ENCODE measurements around the gene KY. TPM values are rescaled to one million over a fixed set of nuclear protein-coding genes. Genes with fewer than 3 reads are reported as not detected.
"Not testable (repeated sequence)": the region's sequence is repeated elsewhere in the genome, so short reads cannot be mapped to it uniquely, and the experiment has no call there.

The KY gene
- total and polyA plus RNA-seq, 4 donors: 0.06 to 0.21 (median 0.15) TPM; not detected in 1

DNA sequence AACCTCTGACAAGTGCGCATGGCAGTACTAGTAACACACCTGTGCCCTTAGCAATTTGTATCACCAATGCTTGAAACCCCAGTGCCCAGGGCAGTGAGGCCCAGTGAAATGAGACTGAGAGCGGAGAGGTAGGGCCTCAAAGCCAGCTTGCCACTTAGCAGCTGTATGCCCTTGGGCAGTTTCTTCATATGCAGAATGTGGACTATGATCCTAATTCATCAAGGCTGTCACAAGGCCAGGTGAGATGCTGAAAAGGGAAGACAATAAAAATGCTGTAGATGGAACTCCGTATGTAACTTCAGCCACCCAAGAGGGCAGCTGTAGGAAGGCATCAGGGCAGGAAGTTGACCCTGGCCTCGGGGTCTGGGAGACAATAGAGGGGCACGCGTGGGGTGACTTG is 74.4 kb downstream of the KY start:
- no peak for ATAC-seq (ENCODE audit: insufficient read depth, low FRiP score)
- Histone ChIP-seq H3K4me1 (ENCODE audit: control insufficient read depth in 5 of 5, insufficient read depth in 5 of 5, low read length in 5 of 5) (peaks cover 0 to 5% (median 0%) of the 10 kb centered on the region in 5 donors), H3K9me3 (ENCODE audit: control insufficient read depth in 4 of 4, insufficient read depth in 3 of 4, low read length in 3 of 4) (peaks cover 0 to 4% (median 1%) of the 10 kb centered on the region in 4 donors), H3K36me3 (ENCODE audit: control insufficient read depth in 4 of 4, insufficient read depth in 4 of 4, low read length in 4 of 4) (peaks cover 0 to 2% (median 0%) of the 10 kb centered on the region in 4 donors), H3K9ac (ENCODE audit: insufficient read depth in 1 of 2, low read length in 2 of 2) (no peak overlapping the region), H3K27me3 (ENCODE audit: control insufficient read depth in 3 of 3, insufficient read depth in 3 of 3, low read length in 2 of 3) (no peaks in the 10 kb centered on the region), H3K4me3 (no peak overlapping the region), H3K27ac (ENCODE audit: low read depth in 1 of 2, low read length in 1 of 2) (no peak overlapping the region)
- no peak for DNase-seq
- WGBS, 2 donors: 80 to 90% methylated on average over 6 of the region's 6 CpGs
- TF ChIP-seq, protein P1, sequence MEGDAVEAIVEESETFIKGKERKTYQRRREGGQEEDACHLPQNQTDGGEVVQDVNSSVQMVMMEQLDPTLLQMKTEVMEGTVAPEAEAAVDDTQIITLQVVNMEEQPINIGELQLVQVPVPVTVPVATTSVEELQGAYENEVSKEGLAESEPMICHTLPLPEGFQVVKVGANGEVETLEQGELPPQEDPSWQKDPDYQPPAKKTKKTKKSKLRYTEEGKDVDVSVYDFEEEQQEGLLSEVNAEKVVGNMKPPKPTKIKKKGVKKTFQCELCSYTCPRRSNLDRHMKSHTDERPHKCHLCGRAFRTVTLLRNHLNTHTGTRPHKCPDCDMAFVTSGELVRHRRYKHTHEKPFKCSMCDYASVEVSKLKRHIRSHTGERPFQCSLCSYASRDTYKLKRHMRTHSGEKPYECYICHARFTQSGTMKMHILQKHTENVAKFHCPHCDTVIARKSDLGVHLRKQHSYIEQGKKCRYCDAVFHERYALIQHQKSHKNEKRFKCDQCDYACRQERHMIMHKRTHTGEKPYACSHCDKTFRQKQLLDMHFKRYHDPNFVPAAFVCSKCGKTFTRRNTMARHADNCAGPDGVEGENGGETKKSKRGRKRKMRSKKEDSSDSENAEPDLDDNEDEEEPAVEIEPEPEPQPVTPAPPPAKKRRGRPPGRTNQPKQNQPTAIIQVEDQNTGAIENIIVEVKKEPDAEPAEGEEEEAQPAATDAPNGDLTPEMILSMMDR (IDR thresholded peaks at IDR 0.05; ENCODE audit: control extremely low read depth, extremely low read depth): no peak

DNA sequence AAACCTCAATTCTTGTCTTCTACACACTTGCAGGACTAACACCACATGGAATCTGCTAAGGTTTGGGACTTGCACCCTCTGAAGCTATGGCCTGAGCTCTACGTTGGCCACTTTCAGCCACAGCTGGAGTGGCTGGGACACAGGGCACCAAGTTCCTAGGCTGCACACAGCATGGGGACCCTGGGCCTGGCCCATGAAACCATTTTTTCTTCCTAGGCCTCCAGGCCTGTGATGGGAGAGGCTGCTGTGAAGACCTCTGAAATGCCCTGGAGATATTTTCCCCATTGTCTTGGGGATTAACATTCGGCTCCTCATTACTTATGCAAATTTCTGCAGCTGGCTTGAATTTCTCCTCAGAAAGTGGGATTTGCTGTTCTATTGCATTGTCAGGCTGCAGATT is 80.9 kb downstream of the KY start:
- H3K36me3 ChIP-seq (ENCODE audit: control insufficient read depth in 4 of 4, insufficient read depth in 4 of 4, low read length in 4 of 4); DNase-seq; ATAC-seq (ENCODE audit: insufficient read depth, low FRiP score); H3K4me3 ChIP-seq; H3K9ac ChIP-seq (ENCODE audit: insufficient read depth in 1 of 2, low read length in 2 of 2); H3K27ac ChIP-seq (ENCODE audit: low read depth in 1 of 2, low read length in 1 of 2); H3K27me3 ChIP-seq (ENCODE audit: control insufficient read depth in 3 of 3, insufficient read depth in 3 of 3, low read length in 2 of 3): not testable (repeated sequence)
- Histone ChIP-seq H3K9me3 (ENCODE audit: control insufficient read depth in 4 of 4, insufficient read depth in 3 of 4, low read length in 3 of 4) (peaks cover 0 to 15% (median 5%) of the 10 kb centered on the region in 4 donors), H3K4me1 (ENCODE audit: control insufficient read depth in 5 of 5, insufficient read depth in 5 of 5, low read length in 5 of 5) (peaks cover 0 to 13% (median 0%) of the 10 kb centered on the region in 5 donors)
- 92 to 95% methylated on average over 2 of the region's 2 CpGs for WGBS, 2 donors

DNA sequence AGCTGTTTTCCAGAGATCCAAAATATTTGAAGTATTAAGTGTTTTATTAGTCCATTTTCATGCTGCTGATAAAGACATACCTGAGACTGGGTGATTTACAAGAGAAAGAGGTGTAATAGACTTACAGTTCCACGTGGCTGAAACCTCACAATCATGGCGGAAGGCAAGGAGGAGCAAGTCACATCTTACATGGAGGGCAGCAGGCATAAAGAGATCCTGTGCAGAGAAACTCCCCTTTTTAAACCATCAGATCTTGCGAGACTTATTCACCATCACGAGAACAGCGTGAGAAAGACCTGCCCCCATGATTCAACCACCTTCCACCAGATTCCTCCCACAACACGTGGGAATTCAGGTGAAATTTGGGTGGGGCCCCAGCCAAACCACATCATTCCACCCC is 82.0 kb downstream of the KY start:
- DNase-seq: no peak
- Histone ChIP-seq H3K4me3 (no peak overlapping the region), H3K4me1 (ENCODE audit: control insufficient read depth in 5 of 5, insufficient read depth in 5 of 5, low read length in 5 of 5) (peaks cover 0 to 8% (median 0%) of the 10 kb centered on the region in 5 donors), H3K27ac (ENCODE audit: low read depth in 1 of 2, low read length in 1 of 2) (no peak overlapping the region), H3K27me3 (ENCODE audit: control insufficient read depth in 3 of 3, insufficient read depth in 3 of 3, low read length in 2 of 3) (no peaks in the 10 kb centered on the region), H3K9me3 (ENCODE audit: control insufficient read depth in 4 of 4, insufficient read depth in 3 of 4, low read length in 3 of 4) (peaks cover 0 to 11% (median 5%) of the 10 kb centered on the region in 4 donors), H3K36me3 (ENCODE audit: control insufficient read depth in 4 of 4, insufficient read depth in 4 of 4, low read length in 4 of 4) (peaks cover 0 to 3% (median 1%) of the 10 kb centered on the region in 4 donors), H3K9ac (ENCODE audit: insufficient read depth in 1 of 2, low read length in 2 of 2) (no peak overlapping the region)
- TF ChIP-seq, protein P1 (IDR thresholded peaks at IDR 0.05; ENCODE audit: control extremely low read depth, extremely low read depth): no peak
- 79 to 82% methylated on average over 6 of the region's 6 CpGs for WGBS, 2 donors
- no peak for ATAC-seq (ENCODE audit: insufficient read depth, low FRiP score)

DNA sequence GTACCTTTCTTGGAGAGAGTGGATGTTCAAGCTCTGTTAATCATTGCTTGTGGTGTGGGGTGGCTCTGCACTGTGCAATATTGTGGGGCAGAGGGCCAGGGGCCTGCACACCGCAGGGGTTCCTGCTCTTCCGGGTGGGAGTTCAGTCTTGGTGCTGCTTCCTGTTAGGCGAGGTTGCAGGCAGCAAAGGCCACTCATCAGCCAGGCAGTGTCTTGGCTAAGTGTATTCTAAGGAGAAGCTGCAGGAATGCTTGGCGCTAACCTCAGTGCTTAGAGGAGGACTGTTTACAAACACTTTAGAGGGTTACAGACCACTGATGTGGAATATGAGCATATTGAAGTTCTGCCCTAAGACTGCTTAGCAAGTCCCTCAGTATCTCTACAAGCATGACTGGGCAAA is 83.2 kb downstream of the KY start:
- ATAC-seq (ENCODE audit: insufficient read depth, low FRiP score): no peak
- DNase-seq: peak in 2 of 3 donors; percentile 37 to 55
- Histone ChIP-seq H3K9ac (ENCODE audit: insufficient read depth in 1 of 2, low read length in 2 of 2) (no peak overlapping the region), H3K4me1 (ENCODE audit: control insufficient read depth in 5 of 5, insufficient read depth in 5 of 5, low read length in 5 of 5) (peaks cover 0 to 7% (median 0%) of the 10 kb centered on the region in 5 donors), H3K4me3 (no peak overlapping the region), H3K9me3 (ENCODE audit: control insufficient read depth in 4 of 4, insufficient read depth in 3 of 4, low read length in 3 of 4) (peaks cover 0 to 11% (median 5%) of the 10 kb centered on the region in 4 donors), H3K36me3 (ENCODE audit: control insufficient read depth in 4 of 4, insufficient read depth in 4 of 4, low read length in 4 of 4) (peaks cover 0 to 3% (median 1%) of the 10 kb centered on the region in 4 donors), H3K27ac (ENCODE audit: low read depth in 1 of 2, low read length in 1 of 2) (no peak overlapping the region), H3K27me3 (ENCODE audit: control insufficient read depth in 3 of 3, insufficient read depth in 3 of 3, low read length in 2 of 3) (no peaks in the 10 kb centered on the region)
- WGBS, 2 donors: 31 to 35% methylated on average over 4 of the region's 4 CpGs
- TF ChIP-seq, protein P1 (IDR thresholded peaks at IDR 0.05; ENCODE audit: control extremely low read depth, extremely low read depth): no peak

All from lung (tissue), 12 donors.